ENCODE measurements around the gene STARD10.

STARD10 gene

GRCh38 chr11:72833811-72834493 lies 40.1 kb upstream of the STARD10 start:
- TF ChIP-seq Cebpa-rat (IDR thresholded peaks at IDR 0.05): no peak
- Histone ChIP-seq H3K4me1 (peaks cover 0 to 60% (median 21%) of the 10 kb centered on the region in 10 experiments; a peak in 16 of 20 replicates), H3K9ac (no peak overlapping the region), H3K36me3 (peaks cover 59 to 100% (median 82%) of the 10 kb centered on the region in 11 experiments), H3K9me3 (replicated peaks in 1 of 11) (no peaks in the 10 kb centered on the region), H4K20me1 (peaks cover 0 to 100% (median 4%) of the 10 kb centered on the region in 11 experiments; a peak in 9 of 22 replicates), H3K4me2 (no peak overlapping the region), H3K27me3 (no peaks in the 10 kb centered on the region), H3K27ac (no peak overlapping the region), H3K4me3 (no peak overlapping the region)

- H3K4me2 ChIP-seq: no peak overlapping the region
- peaks cover 59 to 100% (median 82%) of the 10 kb centered on the region in 11 experiments for H3K36me3 ChIP-seq
- H3K27me3 ChIP-seq: no peaks in the 10 kb centered on the region
- peak overlapping the region in 4 of 11 experiments; percentile 12 to 31 (median 29); a peak in 5 of 22 replicates for H3K27ac ChIP-seq
- H3K9me3 ChIP-seq (replicated peaks in 1 of 11): no peaks in the 10 kb centered on the region
- peaks cover 5 to 60% (median 20%) of the 10 kb centered on the region in 10 experiments; a peak in 18 of 20 replicates for H3K4me1 ChIP-seq
- peaks cover 0 to 100% (median 4%) of the 10 kb centered on the region in 11 experiments; a peak in 9 of 22 replicates for H4K20me1 ChIP-seq
- TF ChIP-seq Cebpa-rat (IDR thresholded peaks at IDR 0.05): no peak
- H3K4me3 ChIP-seq: no peak overlapping the region
- H3K9ac ChIP-seq: peak overlapping the region in 5 of 11 experiments; percentile 5 to 50 (median 41); a peak in 5 of 22 replicates
Observed at GRCh38 chr11:72833083-72833733, 39.4 kb upstream of the STARD10 start.

DNA sequence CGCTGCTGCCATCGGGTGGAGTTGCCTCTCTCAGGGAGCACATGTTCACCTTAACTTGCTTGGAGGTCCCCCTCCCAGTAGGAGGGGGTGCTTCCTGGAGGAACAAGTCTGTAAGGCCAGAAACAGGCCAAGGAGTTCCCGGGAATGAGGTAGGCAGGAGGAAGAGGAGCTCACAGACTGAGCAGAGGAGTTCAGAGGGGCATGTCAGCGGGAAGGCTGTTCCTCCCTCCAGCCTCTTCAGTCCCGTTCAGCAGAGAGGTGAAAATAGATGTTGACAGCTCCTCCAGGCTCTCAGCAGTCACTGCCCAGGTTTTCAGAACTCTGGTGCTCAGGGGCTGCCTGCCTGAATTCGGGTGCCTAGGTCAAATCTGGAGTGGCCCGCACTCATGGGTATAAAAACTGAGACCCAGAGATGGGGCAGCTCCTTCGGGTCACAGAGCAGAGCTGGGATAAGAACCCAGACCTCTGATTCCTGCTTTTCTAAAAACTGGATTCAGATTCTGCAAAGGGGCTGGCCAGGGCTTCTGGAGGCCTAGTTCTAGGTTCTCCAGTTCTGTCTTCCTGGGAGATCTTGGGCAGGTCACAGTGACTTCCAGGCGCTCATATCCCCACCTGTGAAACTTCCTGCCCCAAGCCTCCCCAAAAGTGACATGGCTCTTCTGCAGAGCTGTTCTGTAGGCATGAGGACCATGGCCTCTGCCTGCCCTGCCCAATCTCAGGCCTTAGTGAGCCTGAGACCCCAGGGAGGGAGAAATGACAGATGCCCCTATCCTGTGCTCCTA lies 38.6 kb upstream of the STARD10 start:
- peak overlapping the region in 5 of 11 experiments; percentile 5 to 50 (median 41); a peak in 6 of 22 replicates for H3K9ac ChIP-seq
- no peak overlapping the region for H3K4me3 ChIP-seq
- H4K20me1 ChIP-seq: peaks cover 0 to 100% (median 4%) of the 10 kb centered on the region in 11 experiments; a peak in 9 of 22 replicates
- H3K36me3 ChIP-seq: peaks cover 53 to 95% (median 76%) of the 10 kb centered on the region in 11 experiments
- H3K9me3 ChIP-seq (replicated peaks in 1 of 11): no peaks in the 10 kb centered on the region
- no peak for TF ChIP-seq Cebpa-rat (IDR thresholded peaks at IDR 0.05)
- peaks cover 11 to 61% (median 26%) of the 10 kb centered on the region in 10 experiments; a peak in 18 of 20 replicates for H3K4me1 ChIP-seq
- no peak overlapping the region for H3K4me2 ChIP-seq
- H3K27me3 ChIP-seq: no peaks in the 10 kb centered on the region
- peak overlapping the region in 5 of 11 experiments; percentile 12 to 31 (median 28); a peak in 8 of 22 replicates for H3K27ac ChIP-seq

DNA sequence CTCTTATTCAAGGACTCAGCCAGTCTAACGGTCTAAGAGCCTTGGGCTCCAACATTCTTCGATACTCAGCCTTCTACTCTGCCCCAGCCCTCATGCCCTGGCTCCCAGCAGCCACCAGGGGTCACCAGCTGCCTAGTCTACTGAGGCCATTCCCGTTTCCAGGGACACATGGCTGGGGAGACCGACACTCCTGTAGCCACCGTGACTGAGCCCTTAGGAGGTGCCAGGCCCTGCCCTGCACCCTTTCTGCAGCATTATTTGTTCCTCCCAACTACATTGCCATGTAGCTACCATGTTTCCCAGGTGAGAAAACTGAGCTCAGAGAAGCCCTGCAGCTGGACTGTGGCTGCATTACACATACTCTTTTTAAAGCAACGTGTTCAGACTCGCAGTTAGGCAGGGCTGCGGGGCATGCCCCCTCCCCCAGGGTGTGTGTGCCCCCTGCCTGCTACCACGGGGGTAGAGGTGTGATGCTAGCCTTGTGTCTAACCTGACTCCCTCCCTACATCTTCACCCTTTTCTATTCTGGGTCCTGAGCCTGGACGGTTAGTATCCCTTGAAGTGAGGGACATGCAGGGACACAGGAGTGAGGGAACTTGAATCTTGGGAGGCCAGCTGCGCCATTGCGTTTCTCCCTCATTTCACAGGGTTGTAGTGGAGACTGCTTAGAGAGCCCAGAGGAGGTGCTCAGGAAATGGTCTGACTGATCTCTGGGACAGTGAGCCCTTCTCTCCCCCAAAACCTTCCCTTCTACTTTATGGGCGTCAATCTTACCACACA lies 37.9 kb upstream of the STARD10 start:
- Histone ChIP-seq H3K27ac (peak overlapping the region in 4 of 11 experiments; percentile 11 to 30 (median 22); a peak in 7 of 22 replicates), H3K4me3 (no peak overlapping the region), H3K36me3 (peaks cover 53 to 95% (median 73%) of the 10 kb centered on the region in 11 experiments), H3K4me2 (no peak overlapping the region), H3K27me3 (no peaks in the 10 kb centered on the region), H3K9me3 (replicated peaks in 1 of 11) (no peaks in the 10 kb centered on the region), H3K4me1 (peaks cover 6 to 66% (median 34%) of the 10 kb centered on the region in 10 experiments; a peak in 18 of 20 replicates), H3K9ac (peak overlapping the region in 5 of 11 experiments; percentile 5 to 50 (median 41); a peak in 4 of 22 replicates), H4K20me1 (peaks cover 0 to 100% (median 4%) of the 10 kb centered on the region in 11 experiments; a peak in 9 of 22 replicates)
- no peak for TF ChIP-seq Cebpa-rat (IDR thresholded peaks at IDR 0.05)

- Histone ChIP-seq H3K9ac (peak overlapping the region in 4 of 11 experiments; percentile 2 to 31 (median 20); a peak in 2 of 22 replicates), H3K9me3 (replicated peaks in 1 of 11) (no peaks in the 10 kb centered on the region), H3K27ac (peak overlapping the region in 6 of 11 experiments; percentile 10 to 79 (median 34); a peak in 3 of 22 replicates), H3K4me2 (peak overlapping the region in 2 of 11 experiments; percentile 29 to 53; a peak in 2 of 22 replicates), H4K20me1 (peaks cover 0 to 100% (median 6%) of the 10 kb centered on the region in 11 experiments; a peak in 12 of 22 replicates), H3K4me1 (peaks cover 3 to 77% (median 39%) of the 10 kb centered on the region in 10 experiments), H3K36me3 (peaks cover 47 to 95% (median 77%) of the 10 kb centered on the region in 11 experiments), H3K4me3 (no peak overlapping the region), H3K27me3 (no peaks in the 10 kb centered on the region)
- TF ChIP-seq Cebpa-rat (IDR thresholded peaks at IDR 0.05): no peak
Observed at GRCh38 chr11:72829884-72830533, 36.2 kb upstream of the STARD10 start.

DNA sequence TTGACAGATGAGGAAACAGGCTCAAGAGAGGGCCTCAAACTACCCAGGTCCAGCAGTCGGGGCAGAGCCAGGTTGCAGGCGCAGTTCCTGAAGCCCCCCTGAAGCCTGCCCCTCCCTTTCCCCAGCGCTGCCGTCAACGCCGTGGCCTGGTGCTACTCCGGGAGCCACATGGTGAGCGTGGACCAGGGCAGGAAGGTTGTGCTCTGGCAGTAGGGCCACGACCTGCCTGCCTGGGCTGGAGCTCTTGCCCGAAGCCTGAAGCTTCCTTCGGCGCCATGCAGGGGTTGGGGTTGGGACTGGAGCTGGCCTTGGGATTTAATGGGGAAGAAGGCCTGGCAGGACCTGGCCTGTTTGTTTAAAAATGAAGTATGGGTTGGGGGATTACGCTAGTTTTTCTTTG lies 35.3 kb upstream of the STARD10 start:
- peaks cover 0 to 100% (median 9%) of the 10 kb centered on the region in 11 experiments; a peak in 12 of 22 replicates for H4K20me1 ChIP-seq
- TF ChIP-seq Cebpa-rat (IDR thresholded peaks at IDR 0.05): no peak
- H3K4me1 ChIP-seq: peaks cover 12 to 84% (median 43%) of the 10 kb centered on the region in 10 experiments
- peak overlapping the region in 1 of 11 experiments; percentile 24; a peak in 1 of 22 replicates for H3K9ac ChIP-seq
- H3K9me3 ChIP-seq (replicated peaks in 1 of 11): no peaks in the 10 kb centered on the region
- peak overlapping the region in 4 of 11 experiments; percentile 67 to 79 (median 75); a peak in 7 of 22 replicates for H3K27ac ChIP-seq
- peaks cover 44 to 95% (median 70%) of the 10 kb centered on the region in 11 experiments for H3K36me3 ChIP-seq
- no peaks in the 10 kb centered on the region for H3K27me3 ChIP-seq
- H3K4me2 ChIP-seq: peak overlapping the region in 2 of 11 experiments; percentile 41 to 53; a peak in 4 of 22 replicates
- H3K4me3 ChIP-seq: no peak overlapping the region

DNA sequence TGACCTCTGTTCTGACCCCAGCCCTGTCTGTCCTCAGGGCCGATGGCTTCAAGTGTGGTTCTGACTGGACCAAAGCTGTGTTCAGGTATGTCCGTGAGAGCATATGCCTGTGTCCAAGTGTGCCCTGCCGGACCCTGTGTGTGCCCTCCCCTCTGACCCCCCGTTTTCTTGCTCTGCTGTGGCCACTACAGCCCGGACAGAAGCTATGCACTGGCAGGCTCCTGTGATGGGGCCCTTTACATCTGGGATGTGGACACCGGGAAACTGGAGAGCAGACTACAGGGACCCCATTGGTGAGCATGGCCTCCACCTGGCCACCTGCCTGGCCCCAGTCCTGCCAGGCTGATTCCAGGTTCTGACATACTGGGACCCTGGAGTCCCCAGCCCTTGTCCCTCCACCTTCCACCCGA lies 34.9 kb upstream of the STARD10 start:
- Histone ChIP-seq H3K36me3 (peaks cover 44 to 97% (median 67%) of the 10 kb centered on the region in 11 experiments), H3K9me3 (replicated peaks in 1 of 11) (no peaks in the 10 kb centered on the region), H3K4me3 (no peak overlapping the region), H4K20me1 (peaks cover 0 to 100% (median 9%) of the 10 kb centered on the region in 11 experiments; a peak in 13 of 22 replicates), H3K4me1 (peaks cover 17 to 84% (median 48%) of the 10 kb centered on the region in 10 experiments), H3K9ac (peak overlapping the region in 7 of 11 experiments; percentile 2 to 65 (median 21); a peak in 10 of 22 replicates), H3K4me2 (peak overlapping the region in 5 of 11 experiments; percentile 41 to 75 (median 53); a peak in 7 of 22 replicates), H3K27me3 (no peaks in the 10 kb centered on the region), H3K27ac (peak overlapping the region in 9 of 11 experiments; percentile 3 to 79 (median 67); a peak in 13 of 22 replicates)
- TF ChIP-seq Cebpa-rat (IDR thresholded peaks at IDR 0.05): no peak
